ENCODE measurements around the gene SDC3. TPM values are rescaled to one million over a fixed set of nuclear protein-coding genes. Genes with fewer than 3 reads are reported as not detected.

Gene SDC3
- total and polyA plus RNA-seq, 2 of the 8 experiments (the other 6 are each of a cell fraction or from before 2014, with no cell fraction given): 7.0 to 27.0 TPM

GRCh38 chr1:30837653-30838052 lies 70.9 kb downstream of the SDC3 start:
- H3K4me3 ChIP-seq (ENCODE audit: extremely low read depth in 1 of 4, insufficient read depth in 2 of 4, low read depth in 3 of 4, low read length in 4 of 4): no peak overlapping the region
- H4K5ac ChIP-seq (ENCODE audit: insufficient read length, low read depth, low read length): no peak overlapping the region
- H3K23me2 ChIP-seq (ENCODE audit: low read depth, low read length): peaks cover 6% of the 10 kb centered on the region; the same call in 1 of the 2 replicates
- H2BK12ac ChIP-seq (ENCODE audit: low read depth, low read length): no peak overlapping the region
- H3K36me3 ChIP-seq (ENCODE audit: control insufficient read depth in 2 of 4, insufficient read depth in 4 of 4, low read length in 3 of 4): no peaks in the 10 kb centered on the region
- 0 out of 2 replicates have a peak overlapping the region, but pooled peaks have one; percentile 38 for H2AFZ ChIP-seq (ENCODE audit: low read length)
- H4K20me1 ChIP-seq (replicated peaks in 1 of 2; ENCODE audit: control insufficient read depth in 1 of 2, insufficient read depth in 2 of 2, low read length in 2 of 2): no peaks in the 10 kb centered on the region
- no peak overlapping the region for H3K56ac ChIP-seq (replicated peaks; ENCODE audit: insufficient read length, low read depth, low read length)
- H3K9ac ChIP-seq (replicated peaks in 1 of 4; ENCODE audit: extremely low read depth in 1 of 4, low read depth in 3 of 4, low read length in 3 of 4): no peak overlapping the region
- no peak overlapping the region for H2BK5ac ChIP-seq (ENCODE audit: low read depth, low read length)
- no peak overlapping the region for H4K8ac ChIP-seq (ENCODE audit: extremely low read depth, insufficient read depth, low read length)
- H2BK20ac ChIP-seq (ENCODE audit: low read length): no peak overlapping the region
- ChIA-PET CTCF (ENCODE audit: partially characterized antibody) (interaction anchor here (0.8 to 3.5 kb wide), 10 partner anchors 9 to 94 kb away, joined by 3 to 20 read pairs (median 4); no protein-coding TSS in a partner anchor), POLR2A (ENCODE audit: partially characterized antibody) (interaction anchor here (0.8 to 1.5 kb wide), 3 partner anchors 9 to 18 kb away, joined by 3 to 5 read pairs (median 3); no protein-coding TSS in a partner anchor)
- H3K79me2 ChIP-seq (ENCODE audit: control insufficient read depth in 1 of 2, insufficient read depth in 2 of 2, low read length in 2 of 2): no peaks in the 10 kb centered on the region
- H2BK15ac ChIP-seq (ENCODE audit: low read length): peak overlapping the region; percentile 1; the same call in 1 of the 2 replicates
- H3K27me3 ChIP-seq (replicated peaks in 1 of 4; ENCODE audit: control insufficient read depth in 3 of 4, extremely low read depth in 1 of 4, insufficient read depth in 3 of 4, low read length in 3 of 4): no peaks in the 10 kb centered on the region
- H3K4me2 ChIP-seq (ENCODE audit: insufficient read depth in 1 of 2, low read depth in 2 of 2, low read length in 2 of 2): no peak overlapping the region
- 70% methylated on average over 1 of the region's 1 CpG; no CpG with 5 or more reads in 1 of the 2 experiments for WGBS, 2 experiments (ENCODE audit: extremely low coverage in 1 of 2, insufficient coverage in 1 of 2, insufficient read length in 1 of 2, insufficient replicate concordance in 2 of 2, low coverage in 1 of 2, low lambda C conversion rate in 2 of 2, missing lambda C conversion rate in 1 of 2)
- H3K4ac ChIP-seq (replicated peaks; ENCODE audit: insufficient read length, low read depth, low read length): no peak overlapping the region
- H4K91ac ChIP-seq (replicated peaks; ENCODE audit: insufficient read length, low read length): no peak overlapping the region
- FAIRE-seq (no peak), DNase-seq (ENCODE audit: low read depth in 1 of 2, low spot score in 2 of 2) (no peak)
- no peak overlapping the region for H3K14ac ChIP-seq (ENCODE audit: insufficient read length)
- H2AK5ac ChIP-seq (ENCODE audit: low read depth, low read length): no peak overlapping the region
- H3K79me1 ChIP-seq (ENCODE audit: low read depth, low read length): no peaks in the 10 kb centered on the region
- H3K4me1 ChIP-seq (replicated peaks in 1 of 4; ENCODE audit: control insufficient read depth in 3 of 4, insufficient read depth in 4 of 4, low read length in 3 of 4): peaks cover 5 to 19% (median 10%) of the 10 kb centered on the region in 4 experiments; a peak in 6 of 7 replicates
- H3K23ac ChIP-seq (ENCODE audit: insufficient read length): no peak overlapping the region
- no peak overlapping the region for H2BK120ac ChIP-seq (replicated peaks; ENCODE audit: low read depth, low read length)
- no peak overlapping the region for H3K18ac ChIP-seq (ENCODE audit: extremely low read depth, low read length)
- H3K27ac ChIP-seq (ENCODE audit: low read depth, low read length): no peak overlapping the region
- no peaks in the 10 kb centered on the region for H3K9me3 ChIP-seq (ENCODE audit: insufficient read depth in 2 of 2, low read depth in 1 of 2, low read length in 1 of 2)
- TF ChIP-seq YY1 (IDR thresholded peaks at IDR 0.05; ENCODE audit: low read depth, low read length): no peak
- TF ChIP-seq EZH2 (IDR thresholded peaks at IDR 0.05; ENCODE audit: low read depth, low read length, severe bottlenecking): no peak
- no peak for TF ChIP-seq FOSL1 (IDR thresholded peaks at IDR 0.05; ENCODE audit: insufficient read depth, low read depth, low read length)
- TF ChIP-seq CBX5 (IDR thresholded peaks at IDR 0.05; ENCODE audit: low read depth, low read length): no peak
- no peak for TF ChIP-seq MAFK (IDR thresholded peaks at IDR 0.05; ENCODE audit: low read depth, low read length)
- TF ChIP-seq TEAD4 (IDR thresholded peaks at IDR 0.05; ENCODE audit: low read depth, low read length): no peak
- TF ChIP-seq SP1 (IDR thresholded peaks at IDR 0.05; ENCODE audit: low read depth, low read length): no peak
- no peak for TF ChIP-seq SUZ12 (IDR thresholded peaks at IDR 0.05; ENCODE audit: low read length)
- TF ChIP-seq ZNF274 (IDR thresholded peaks at IDR 0.05; ENCODE audit: borderline replicate concordance, extremely low read depth, low read length): no peak
- no peak for TF ChIP-seq TAF7 (optimal IDR thresholded peaks at IDR 0.05; ENCODE audit: borderline replicate concordance, low read depth, low read length)
- TF ChIP-seq EGR1 (IDR thresholded peaks at IDR 0.05; ENCODE audit: borderline replicate concordance, low read depth, low read length): no peak
